ENCODE data around the gene OAT. TPM values are rescaled to one million over a fixed set of nuclear protein-coding genes. Genes with fewer than 3 reads are reported as not detected.

OAT gene
- total and polyA plus RNA-seq, 4 donors = 105 to 235 (median 114) TPM

Other genes with a start within 250 kb of the OAT start
- not detected for gene NKX1-2, start 31.1 kb upstream of the OAT start, total RNA-seq
- not detected for gene NKX1-2, start 31.1 kb upstream of the OAT start, polyA plus RNA-seq
- gene LHPP, start 42.9 kb upstream of the OAT start, total RNA-seq = 10 to 100 TPM; 11.5 to 20.2 TPM
- gene LHPP, start 42.9 kb upstream of the OAT start, polyA plus RNA-seq = 10 to 100 TPM; 16.9 to 22.0 TPM